PFSK-1 (cell line): Measurements from ENCODE around the gene PIH1D1.

ENCODE experiments used
- FOXP2 ChIP-seq: optimal IDR thresholded peaks from 2 replicates; pipeline ENCODE3; 2011; ENCODE audit warnings: borderline replicate concordance, control low read depth, inconsistent platforms; ENCODE audit not compliant: insufficient read depth; ENCODE audit errors: extremely low read length, extremely low read depth
- POLR2AphosphoS5 ChIP-seq: IDR thresholded peaks from 2 replicates; pipeline ENCODE4 v1.6.1; 2012; ENCODE audit warnings: low read depth, mild to moderate bottlenecking, control low read depth, low read length, moderate library complexity
- REST ChIP-seq, 2 experiments: IDR thresholded peaks; 2 replicates each; pipeline versions ENCODE4 v1.6.1 to v1.8.0; 2011 to 2012; ENCODE audit warnings: low read depth in 2 of 2, low read length in 2 of 2, control low read depth in 1 of 2, inconsistent platforms in 1 of 2, mild to moderate bottlenecking in 1 of 2, moderate library complexity in 1 of 2; ENCODE audit not compliant: insufficient read depth in 1 of 2
- SIN3A ChIP-seq: IDR thresholded peaks from 2 replicates; pipeline ENCODE4 v1.6.1; 2012; ENCODE audit warnings: mild to moderate bottlenecking, low read length, moderate library complexity, borderline replicate concordance; ENCODE audit not compliant: insufficient read depth
- TAF1 ChIP-seq: IDR thresholded peaks from 2 replicates; pipeline ENCODE4 v1.6.1; 2012; ENCODE audit warnings: low read length, control low read depth, borderline replicate concordance; ENCODE audit not compliant: insufficient read depth

GRCh38 chr19:49463960-49464740 lies 12.5 kb upstream of the PIH1D1 start:
- TF ChIP-seq REST (IDR thresholded peaks at IDR 0.05; ENCODE audit: insufficient read depth in 1 of 2, low read depth in 2 of 2, low read length in 2 of 2) (no peak), TAF1 (no peak), POLR2AphosphoS5 (no peak), SIN3A (no peak), FOXP2 (no peak)
